Vagina (tissue), 2 donors: ENCODE data around the gene CAPZB. TPM values are rescaled to one million over a fixed set of nuclear protein-coding genes. Genes with fewer than 3 reads are reported as not detected.

Experiments used
- DNase-seq, 2 donors: peaks; one replicate each; pipeline ENCODE4 v3.0.0-alpha.2; 2017; ENCODE audit errors: extremely low spot score in 2 of 2
- H3K27ac ChIP-seq: fragments of 200-600 bp; sonication (generic); one replicate; pipeline ENCODE4 v1.5.1; 2019
- H3K27me3 ChIP-seq: fragments of 200-600 bp; sonication (generic); one replicate; pipeline ENCODE4 v1.5.1; 2019
- H3K36me3 ChIP-seq, 2 donors: fragments of 200-600 bp; sonication (generic); one replicate each; pipeline ENCODE4 v1.5.1; 2017 to 2019
- H3K4me1 ChIP-seq: fragments of 200-600 bp; sonication (generic); one replicate; pipeline ENCODE4 v1.5.1; 2019
- H3K4me3 ChIP-seq, 2 donors: fragments of 200-600 bp; sonication (generic); 1 replicate in 1 of 2; 2 replicates in 1 of 2; pipeline ENCODE4 v1.5.1; 2016 to 2019
- H3K9me3 ChIP-seq: fragments of 200-600 bp; sonication (generic); one replicate; pipeline ENCODE4 v1.5.1; 2019
- POLR2A ChIP-seq, 2 donors: fragments of 450-650 bp; IDR thresholded peaks; one replicate each; pipeline ENCODE4 v1.6.1; 2017; ENCODE audit warnings: antibody characterized with exemption in 2 of 2, mild to moderate bottlenecking in 2 of 2, moderate library complexity in 2 of 2
- POLR2AphosphoS5 ChIP-seq, 2 donors: sonication (generic); formaldehyde crosslinking; IDR thresholded peaks; one replicate each; pipeline ENCODE4 v1.9.0; 2017; ENCODE audit warnings: antibody characterized with exemption in 2 of 2, mild to moderate bottlenecking in 2 of 2, low read depth in 1 of 2; ENCODE audit not compliant: insufficient read depth in 1 of 2
- intact Hi-C: fragments of 100-400 bp; cut with DNase I; formaldehyde crosslinking; loops from one replicate; pipeline ENCODE4 v1.15.1; 2023
- total RNA-seq: library from RNA; depleted of rRNA; stranded (reverse); fragments of >200 nt; gene quantifications from one replicate; pipeline ENCODE4 v1.2.3, GENCODE V29; 2016
- TF ChIP-seq, protein P1 (sequence below), 3 experiments: fragments of 450-650 bp in 2 of 3; fragments of 200-600 bp in 1 of 3; sonication (generic) in 1 of 3; IDR thresholded peaks; one replicate each; pipeline ENCODE4 v1.5.1; 2017 to 2019; ENCODE audit warnings: antibody characterized with exemption in 3 of 3, mild to moderate bottlenecking in 2 of 3, moderate library complexity in 2 of 3

The CAPZB gene
- total RNA-seq, 1 donor from 2014 or later: 152 TPM

DNA sequence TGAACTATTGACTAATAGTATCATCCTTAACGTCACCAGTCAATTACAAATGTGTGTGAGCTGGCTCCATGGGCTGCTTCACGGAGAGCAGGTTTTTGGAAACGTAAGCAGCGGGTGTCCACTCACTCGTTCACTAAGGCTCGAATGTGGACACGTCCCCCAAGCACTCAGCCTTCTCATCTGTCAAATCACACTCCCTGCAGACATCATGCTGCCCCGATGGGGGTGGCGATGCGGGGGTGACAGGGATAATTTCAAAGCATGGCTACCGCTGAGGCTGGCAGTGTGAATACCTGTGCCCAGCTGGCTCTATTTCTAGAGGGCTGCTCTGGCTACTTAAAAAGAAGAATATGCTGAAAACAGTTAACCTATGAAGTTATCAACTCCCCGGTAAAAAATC lies 71.3 kb downstream of the CAPZB start:
- Histone ChIP-seq H3K27ac (peak overlapping the region; percentile 91), H3K36me3 (peaks cover 0 to 4% of the 10 kb centered on the region in 2 donors), H3K27me3 (no peaks in the 10 kb centered on the region), H3K9me3 (no peaks in the 10 kb centered on the region), H3K4me1 (peaks cover 83% of the 10 kb centered on the region), H3K4me3 (no peak overlapping the region)
- no peak for DNase-seq
- intact Hi-C loops: no loop called here
- TF ChIP-seq POLR2A (IDR thresholded peaks at IDR 0.05) (no peak), POLR2AphosphoS5 (IDR thresholded peaks at IDR 0.05; ENCODE audit: insufficient read depth in 1 of 2, low read depth in 1 of 2) (no peak)
- TF ChIP-seq, protein P1, sequence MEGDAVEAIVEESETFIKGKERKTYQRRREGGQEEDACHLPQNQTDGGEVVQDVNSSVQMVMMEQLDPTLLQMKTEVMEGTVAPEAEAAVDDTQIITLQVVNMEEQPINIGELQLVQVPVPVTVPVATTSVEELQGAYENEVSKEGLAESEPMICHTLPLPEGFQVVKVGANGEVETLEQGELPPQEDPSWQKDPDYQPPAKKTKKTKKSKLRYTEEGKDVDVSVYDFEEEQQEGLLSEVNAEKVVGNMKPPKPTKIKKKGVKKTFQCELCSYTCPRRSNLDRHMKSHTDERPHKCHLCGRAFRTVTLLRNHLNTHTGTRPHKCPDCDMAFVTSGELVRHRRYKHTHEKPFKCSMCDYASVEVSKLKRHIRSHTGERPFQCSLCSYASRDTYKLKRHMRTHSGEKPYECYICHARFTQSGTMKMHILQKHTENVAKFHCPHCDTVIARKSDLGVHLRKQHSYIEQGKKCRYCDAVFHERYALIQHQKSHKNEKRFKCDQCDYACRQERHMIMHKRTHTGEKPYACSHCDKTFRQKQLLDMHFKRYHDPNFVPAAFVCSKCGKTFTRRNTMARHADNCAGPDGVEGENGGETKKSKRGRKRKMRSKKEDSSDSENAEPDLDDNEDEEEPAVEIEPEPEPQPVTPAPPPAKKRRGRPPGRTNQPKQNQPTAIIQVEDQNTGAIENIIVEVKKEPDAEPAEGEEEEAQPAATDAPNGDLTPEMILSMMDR (IDR thresholded peaks at IDR 0.05): no peak

DNA sequence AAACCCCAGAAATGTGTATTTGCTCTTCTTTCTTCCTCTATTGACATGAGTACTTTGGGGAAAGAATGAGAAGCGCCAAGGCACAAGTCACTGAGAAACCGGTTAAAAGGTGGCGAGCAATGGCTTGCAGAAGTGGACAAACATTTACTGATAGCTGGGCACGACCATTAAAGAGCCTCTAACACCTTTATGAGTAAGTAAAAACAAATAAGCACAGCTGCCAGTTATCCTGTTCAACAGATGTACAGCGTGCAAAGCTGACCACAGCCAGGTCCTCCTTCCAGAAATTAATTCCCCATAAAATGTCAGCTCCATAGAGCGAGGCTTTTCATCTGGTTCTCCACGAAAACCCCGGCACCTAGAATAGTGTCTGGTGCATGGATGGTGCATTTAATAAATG lies 72.7 kb downstream of the CAPZB start:
- Histone ChIP-seq H3K4me3 (no peak overlapping the region), H3K27me3 (no peaks in the 10 kb centered on the region)

DNA sequence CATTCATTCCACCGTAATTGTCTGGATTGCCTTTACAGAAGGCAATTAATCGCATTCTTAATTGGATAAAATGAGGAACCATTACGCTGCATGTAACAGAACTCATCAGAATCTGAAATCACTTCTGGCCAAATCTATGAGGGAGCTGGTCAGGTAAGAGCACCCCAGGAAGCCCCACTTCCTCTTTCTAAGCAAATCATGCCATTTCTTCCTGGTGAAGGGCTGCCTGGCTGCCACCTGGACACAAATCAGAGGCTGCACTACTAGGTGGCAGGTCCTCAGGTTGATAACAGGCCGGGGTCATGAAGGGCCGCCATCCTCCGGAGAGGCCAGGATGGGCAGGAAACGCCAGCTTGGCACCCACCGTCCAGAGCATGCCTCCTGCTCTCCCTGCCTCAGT lies 73.7 kb downstream of the CAPZB start:
- Histone ChIP-seq H3K4me3 (no peak overlapping the region), H3K36me3 (no peaks in the 10 kb centered on the region), H3K27ac (peak overlapping the region; percentile 91), H3K4me1 (peaks cover 83% of the 10 kb centered on the region), H3K27me3 (no peaks in the 10 kb centered on the region), H3K9me3 (no peaks in the 10 kb centered on the region)
- intact Hi-C loops: no loop called here
- TF ChIP-seq, protein P1 (IDR thresholded peaks at IDR 0.05): no peak
- no peak for DNase-seq

More for the DNA sequence above, 72.7 kb downstream of the CAPZB start:
- H3K36me3 ChIP-seq: no peaks in the 10 kb centered on the region
- H3K9me3 ChIP-seq: no peaks in the 10 kb centered on the region
- peak overlapping the region; percentile 91 for H3K27ac ChIP-seq
- H3K4me1 ChIP-seq: peaks cover 83% of the 10 kb centered on the region
- intact Hi-C loops: no loop called here
- no peak for DNase-seq
- TF ChIP-seq, protein P1 (IDR thresholded peaks at IDR 0.05): no peak
- TF ChIP-seq POLR2A (IDR thresholded peaks at IDR 0.05): no peak
- no peak for TF ChIP-seq POLR2AphosphoS5 (IDR thresholded peaks at IDR 0.05; ENCODE audit: insufficient read depth in 1 of 2, low read depth in 1 of 2)

DNA sequence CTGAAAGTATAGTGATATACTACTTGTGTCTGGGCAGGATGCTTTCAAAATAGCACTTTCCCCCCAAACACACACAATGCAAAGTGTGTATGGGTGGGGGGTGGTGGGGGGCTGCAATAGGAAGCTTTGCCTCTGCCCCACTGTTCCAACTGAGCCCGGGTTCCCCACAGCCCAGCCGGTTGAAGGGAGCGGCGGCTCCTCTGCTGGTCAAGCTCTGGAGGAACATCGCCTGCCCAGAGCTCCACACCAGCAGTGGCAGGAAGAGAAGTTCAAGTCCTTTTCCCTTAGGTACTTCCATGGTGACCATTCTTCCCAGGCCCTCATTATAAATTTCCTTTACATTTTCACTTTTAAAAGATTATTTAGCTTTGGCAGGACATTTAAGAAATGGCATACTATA lies 74.9 kb downstream of the CAPZB start:
- Histone ChIP-seq H3K27ac (peak overlapping the region; percentile 91), H3K9me3 (no peaks in the 10 kb centered on the region), H3K4me3 (no peak overlapping the region), H3K4me1 (peaks cover 82% of the 10 kb centered on the region), H3K27me3 (no peaks in the 10 kb centered on the region), H3K36me3 (no peaks in the 10 kb centered on the region)
- DNase-seq: no peak
- intact Hi-C loops: no loop called here
- TF ChIP-seq POLR2AphosphoS5 (IDR thresholded peaks at IDR 0.05; ENCODE audit: insufficient read depth in 1 of 2, low read depth in 1 of 2): no peak
- TF ChIP-seq POLR2A (IDR thresholded peaks at IDR 0.05): no peak
- TF ChIP-seq, protein P1 (IDR thresholded peaks at IDR 0.05): no peak

DNA sequence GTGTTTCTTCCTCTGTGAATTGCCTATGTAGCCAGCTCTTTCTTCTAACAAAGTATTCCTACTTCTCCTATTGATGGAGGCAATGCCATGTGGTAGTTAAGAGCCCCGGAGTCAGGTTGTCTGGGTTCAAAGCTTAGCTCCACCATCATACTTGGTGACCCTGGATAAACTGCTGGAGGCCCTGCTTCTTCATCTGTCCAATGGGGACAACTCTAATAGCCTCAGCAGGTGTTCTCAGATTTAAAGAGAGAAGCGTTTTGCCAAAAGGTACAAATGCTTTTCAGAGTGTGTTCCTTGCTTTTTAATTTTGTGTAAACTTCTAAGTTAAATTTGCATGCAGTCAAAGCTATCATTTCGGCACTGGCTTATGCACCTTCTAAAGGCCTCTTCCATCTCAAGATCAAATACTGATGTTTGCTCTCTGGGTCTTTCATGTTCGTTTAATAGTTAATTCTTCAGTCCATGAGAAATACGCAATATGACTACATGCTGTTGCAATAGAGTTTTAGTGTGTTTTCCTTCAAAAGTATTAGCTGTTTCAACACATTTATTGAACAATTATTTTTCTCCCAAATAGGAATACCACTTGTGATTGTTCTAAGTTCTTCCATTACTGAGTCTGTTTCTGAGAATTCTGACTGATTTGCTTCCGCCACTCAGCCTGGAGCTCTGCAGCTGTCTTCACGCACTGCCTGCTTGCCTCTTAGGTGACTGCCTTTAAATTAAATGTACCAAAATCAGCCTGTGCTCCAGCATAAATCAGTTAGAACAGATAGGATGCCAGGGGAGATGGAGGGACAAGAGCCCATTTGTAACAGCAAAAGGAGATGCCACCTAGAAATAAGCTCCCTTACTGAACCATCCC lies 75.6 kb downstream of the CAPZB start:
- H3K36me3 ChIP-seq: no peaks in the 10 kb centered on the region
- intact Hi-C loops: no loop called here
- H3K27me3 ChIP-seq: no peaks in the 10 kb centered on the region
- TF ChIP-seq, protein P1 (IDR thresholded peaks at IDR 0.05): no peak
- TF ChIP-seq POLR2AphosphoS5 (IDR thresholded peaks at IDR 0.05; ENCODE audit: insufficient read depth in 1 of 2, low read depth in 1 of 2) (no peak), POLR2A (IDR thresholded peaks at IDR 0.05) (no peak)
- DNase-seq: no peak
- peaks cover 81% of the 10 kb centered on the region for H3K4me1 ChIP-seq
- no peak overlapping the region for H3K4me3 ChIP-seq
- peak overlapping the region; percentile 91 for H3K27ac ChIP-seq
- H3K9me3 ChIP-seq: no peaks in the 10 kb centered on the region
